Globus pallidus (tissue), 1 donor: ENCODE data around the gene MARK3.

Experiments
- DNase-seq: peaks from one replicate; pipeline ENCODE4 v3.0.0-alpha.2; 2015; ENCODE audit warnings: low spot score

MARK3 gene

DNA sequence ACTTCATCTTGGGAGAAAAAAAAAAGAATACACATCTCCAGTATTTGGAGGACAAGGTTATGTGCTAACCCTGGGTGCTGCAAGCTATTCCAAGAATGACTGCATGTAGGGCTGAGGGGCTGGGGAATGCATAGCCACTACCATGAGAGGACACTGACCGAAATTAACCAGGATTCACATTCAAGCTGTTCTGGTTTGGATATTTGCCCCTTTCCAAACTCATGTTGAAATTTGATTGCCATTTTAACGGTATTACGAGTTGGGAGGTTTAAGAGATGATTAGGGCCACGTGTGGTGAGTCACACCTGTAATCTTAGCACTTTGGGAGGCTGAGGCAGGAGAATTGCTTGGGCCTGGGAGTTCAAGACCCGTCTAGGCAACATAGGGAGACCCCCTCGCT is 18.5 kb upstream of the MARK3 start:
- DNase-seq, result no peak

DNA sequence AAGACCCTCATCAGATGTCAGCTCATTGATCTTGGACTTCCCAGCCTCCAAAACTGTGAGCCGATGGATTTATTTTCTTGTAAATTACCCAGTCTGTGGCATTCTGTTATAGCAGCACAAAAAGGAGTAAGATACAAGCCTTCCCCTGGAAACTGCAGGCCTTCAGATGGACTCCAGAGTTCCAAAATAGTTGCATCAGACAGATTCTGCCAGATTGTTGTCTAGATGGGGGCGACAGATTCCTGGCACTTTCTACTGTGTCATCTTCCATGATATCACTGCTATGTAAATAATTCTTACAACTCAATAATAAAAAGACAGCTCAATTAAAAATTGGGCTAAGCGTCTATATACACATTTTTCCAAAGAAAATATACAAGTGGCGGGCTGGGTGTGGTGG is 17.2 kb upstream of the MARK3 start:
- DNase-seq, result no peak

DNA sequence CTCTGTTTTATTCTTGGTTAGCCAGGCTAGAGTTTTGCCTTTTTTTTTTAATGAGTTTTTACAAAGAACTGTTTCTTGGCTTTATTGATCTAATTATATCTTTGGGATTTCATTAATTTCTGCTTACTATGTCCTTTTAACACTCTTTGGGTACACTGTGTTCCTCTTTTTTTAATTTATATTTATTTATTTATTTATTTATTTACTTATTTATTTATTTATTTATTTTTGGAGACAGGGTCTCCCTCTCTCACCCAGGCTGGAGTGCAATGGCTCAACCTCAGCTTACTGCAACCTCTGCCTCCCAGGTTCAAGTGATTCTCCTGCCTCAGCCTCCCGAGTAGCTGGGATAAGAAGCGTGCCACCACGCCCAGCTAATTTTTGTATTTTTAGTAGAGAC is 15.1 kb upstream of the MARK3 start:
- DNase-seq, result no peak

DNA sequence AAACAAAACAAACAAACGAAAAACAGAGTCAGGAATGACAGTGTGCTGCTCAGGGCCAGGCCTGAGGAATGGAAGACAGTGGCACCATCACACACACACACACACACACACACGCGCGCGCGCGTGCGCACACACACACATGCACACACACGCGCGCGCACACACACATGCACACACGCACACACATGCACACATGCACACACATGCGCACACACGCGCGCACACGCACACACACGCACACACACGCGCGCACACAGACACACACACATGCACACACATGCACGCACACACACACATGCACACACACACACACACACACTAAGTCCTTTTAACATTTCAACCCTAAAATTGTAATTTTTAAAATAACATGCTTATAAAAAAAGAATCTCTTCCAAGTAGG is 13.2 kb upstream of the MARK3 start:
- DNase-seq, result no peak

DNA sequence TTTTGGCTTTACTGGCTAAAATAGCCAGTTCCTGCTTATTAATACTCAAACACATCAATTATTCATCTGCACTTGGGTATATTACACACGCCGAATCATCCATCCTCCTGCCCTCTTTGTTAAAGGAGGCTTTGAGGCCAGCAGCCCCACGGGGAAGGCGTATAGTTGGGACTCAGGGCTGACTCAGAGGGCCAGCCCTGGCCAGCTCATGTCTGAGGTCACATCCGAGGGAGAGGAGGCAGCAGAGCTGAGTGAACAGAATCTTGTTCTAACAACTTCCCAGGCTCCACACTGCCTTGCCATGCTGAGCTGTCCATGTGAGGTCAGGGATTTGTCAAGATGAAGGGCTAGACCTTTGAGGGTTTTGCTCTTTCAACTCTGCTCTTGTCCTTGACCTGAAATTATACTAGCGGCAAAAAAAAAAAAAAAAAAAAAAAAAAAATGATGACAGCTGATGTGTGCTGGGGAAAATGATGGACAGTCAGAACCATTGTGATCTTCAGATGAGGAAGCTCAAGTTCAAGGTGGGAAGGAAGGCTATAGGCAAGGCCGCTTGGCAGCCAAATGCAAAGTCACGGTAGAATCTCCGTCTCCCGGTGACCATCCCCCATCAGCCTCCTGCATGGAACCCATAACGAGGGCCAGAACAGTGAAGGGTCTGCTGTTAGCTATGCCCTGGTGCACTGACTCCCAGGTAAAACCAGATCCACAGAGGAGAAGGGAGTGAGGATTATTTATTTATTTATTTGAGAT is 12.5 kb upstream of the MARK3 start:
- DNase-seq, result no peak

DNA sequence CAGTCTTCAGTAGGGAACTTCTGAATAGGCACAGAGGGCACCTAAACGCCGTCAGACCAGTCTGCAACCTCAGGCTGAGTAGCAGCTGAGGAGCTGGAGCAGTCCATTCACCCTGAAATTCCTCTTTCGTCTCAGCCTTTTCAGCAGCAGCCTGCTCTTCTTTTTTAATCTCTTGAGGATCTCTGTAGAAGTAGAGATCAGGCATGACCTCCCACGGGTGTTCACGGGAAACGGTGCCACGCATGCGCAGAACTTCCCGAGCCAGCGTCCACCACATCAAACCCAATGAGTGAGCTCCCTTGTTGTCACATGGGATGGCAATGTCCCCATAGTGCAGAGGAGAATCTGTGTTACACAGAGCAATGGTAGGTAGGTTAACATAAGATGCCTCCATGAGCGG is 11.1 kb upstream of the MARK3 start:
- no peak for DNase-seq

DNA sequence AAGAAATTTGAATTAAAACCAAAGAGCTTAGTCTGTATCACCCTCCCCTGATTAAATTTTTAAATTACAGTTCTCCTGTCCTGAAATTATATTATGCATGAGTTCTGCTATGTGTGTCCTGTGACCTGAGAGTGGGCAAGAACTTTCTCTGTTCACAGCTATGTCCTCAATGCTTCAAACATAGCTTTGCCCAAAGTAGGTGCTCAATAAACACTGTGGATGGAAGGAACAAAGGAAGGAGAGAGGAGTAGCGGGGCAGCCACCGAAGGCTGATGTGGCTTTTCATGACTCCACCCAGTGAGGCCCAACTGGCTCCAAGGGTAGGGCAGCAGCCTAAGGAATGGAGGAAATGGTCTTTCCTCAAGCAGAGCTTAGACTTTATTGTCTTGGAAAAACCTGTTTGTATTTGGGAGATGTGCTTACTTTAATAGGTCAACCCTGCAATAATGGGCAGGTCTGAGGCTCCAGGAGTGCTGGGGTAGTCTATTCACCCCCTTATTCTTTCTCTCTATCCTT is 7.6 kb upstream of the MARK3 start:
- no peak for DNase-seq

DNA sequence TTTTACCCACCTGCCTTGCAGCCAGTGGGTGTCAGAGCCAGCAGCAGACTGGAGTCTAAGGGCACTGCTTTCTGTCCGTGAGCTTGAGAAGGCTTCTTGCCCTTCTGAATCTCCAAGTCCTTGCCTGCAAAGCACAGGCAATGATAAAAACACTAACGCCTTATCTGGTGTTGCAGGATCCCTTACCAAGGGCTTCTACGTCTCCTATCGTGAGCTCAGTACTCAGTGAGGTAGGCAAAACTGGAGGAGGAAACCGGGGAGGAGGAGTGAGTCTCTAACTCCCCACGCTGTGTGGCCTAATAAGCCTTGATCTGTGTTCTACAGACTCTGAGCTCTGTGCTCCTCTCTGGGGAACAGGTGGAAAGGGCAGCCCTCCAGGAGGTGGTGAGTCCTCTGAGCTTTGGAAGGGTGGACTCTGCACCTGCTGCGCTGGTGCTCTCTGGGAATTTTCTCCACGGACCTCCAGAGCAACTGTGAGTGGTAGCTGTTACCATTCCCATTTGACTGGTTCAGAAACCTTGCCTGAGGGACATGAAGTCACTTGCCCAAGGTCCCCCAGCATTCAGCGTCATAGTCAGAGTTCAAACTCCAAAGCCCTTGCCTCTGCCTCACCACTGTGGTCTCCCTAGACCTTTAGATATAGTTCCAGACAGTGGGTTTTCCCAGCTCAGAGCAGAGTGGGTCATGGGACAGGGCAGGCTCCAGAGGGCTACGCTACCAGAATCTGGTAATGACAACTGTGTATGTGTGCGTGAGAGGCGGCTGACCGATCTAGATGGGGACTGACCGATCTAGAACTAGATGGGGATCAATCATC is 7.0 kb upstream of the MARK3 start:
- DNase-seq, result no peak

DNA sequence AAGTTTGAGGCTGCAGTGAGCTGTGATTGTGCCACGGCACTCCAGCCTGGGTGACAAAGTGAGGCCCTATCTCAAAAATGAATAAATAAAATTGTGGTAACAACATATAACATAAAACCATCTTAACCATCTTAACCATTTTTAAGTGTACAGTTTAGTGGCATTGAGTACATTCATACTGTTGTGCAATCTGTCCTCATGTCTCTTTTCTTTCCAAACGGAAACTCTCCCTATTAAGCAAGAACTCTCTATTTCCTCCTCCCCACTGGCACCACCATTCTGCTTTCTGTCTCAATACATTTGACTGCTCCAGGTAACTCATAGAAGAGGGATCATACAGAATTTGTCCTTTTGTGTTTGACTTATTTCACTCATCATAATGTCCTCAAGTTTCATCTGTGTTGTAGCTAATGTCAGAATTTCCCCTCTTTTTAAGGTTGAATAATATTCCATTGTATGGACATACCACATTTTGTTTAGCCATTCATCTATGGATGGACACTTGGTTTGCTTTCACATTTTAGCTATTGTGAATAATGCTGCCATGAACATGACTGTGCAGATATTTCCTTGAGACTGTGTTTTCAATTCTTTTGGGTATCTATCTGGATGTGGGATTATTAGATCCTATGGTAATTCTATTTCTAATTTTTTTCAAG is 4.4 kb upstream of the MARK3 start:
- DNase-seq, result no peak

DNA sequence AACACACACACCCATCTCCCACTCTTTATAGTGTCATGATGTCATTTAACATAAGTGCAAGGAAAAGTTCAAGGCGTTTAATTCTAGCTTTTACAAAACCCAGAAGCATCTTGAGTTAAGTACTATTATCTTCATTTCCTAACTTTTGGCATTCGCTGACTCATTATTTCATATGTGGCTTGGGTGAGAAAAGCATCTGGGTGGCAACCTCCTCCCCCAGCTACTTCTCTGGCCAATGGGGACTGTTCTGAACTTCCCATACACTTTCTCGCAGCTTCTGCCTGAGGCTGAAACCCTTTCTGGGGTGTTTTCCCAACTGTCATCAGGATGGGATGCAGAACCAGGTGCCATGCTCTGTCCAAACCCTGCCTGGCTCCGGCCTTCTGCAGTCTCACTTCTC is 2.8 kb upstream of the MARK3 start:
- DNase-seq, result no peak

DNA sequence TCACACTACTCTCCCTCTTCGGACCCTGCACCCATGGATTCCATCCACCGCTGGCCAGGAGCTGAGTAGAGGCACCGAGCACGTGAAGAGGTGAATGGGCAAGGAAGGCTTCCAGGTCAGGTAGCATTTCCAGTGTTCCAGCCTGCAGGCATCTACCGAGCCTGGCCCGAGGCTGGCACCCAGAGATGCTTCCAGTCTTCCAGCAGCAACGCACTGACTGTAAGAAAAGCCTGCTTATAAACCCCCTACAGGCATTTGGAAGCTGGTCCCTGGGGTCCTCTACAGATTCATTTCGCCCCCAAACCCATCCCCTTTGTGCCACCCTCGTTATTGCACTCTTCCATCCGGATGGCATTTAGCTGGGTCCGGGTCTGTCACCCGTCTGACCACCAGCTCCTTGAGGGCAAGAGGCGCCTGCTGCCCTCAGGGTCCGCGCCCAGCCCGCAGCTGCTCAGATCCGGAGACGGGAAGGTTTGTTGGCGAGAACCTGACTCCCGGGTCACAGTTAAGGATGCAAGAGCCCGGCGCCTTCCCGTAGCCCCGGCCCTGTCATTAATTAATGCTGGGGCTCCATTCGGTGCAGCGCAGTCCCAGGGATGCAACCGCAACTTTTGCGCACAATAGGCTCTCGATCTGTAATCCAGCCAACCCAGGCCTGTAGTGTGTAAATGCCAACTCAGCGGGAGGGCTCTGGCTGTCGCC is 614 bp upstream of the MARK3 start:
- DNase-seq, result no peak

DNA sequence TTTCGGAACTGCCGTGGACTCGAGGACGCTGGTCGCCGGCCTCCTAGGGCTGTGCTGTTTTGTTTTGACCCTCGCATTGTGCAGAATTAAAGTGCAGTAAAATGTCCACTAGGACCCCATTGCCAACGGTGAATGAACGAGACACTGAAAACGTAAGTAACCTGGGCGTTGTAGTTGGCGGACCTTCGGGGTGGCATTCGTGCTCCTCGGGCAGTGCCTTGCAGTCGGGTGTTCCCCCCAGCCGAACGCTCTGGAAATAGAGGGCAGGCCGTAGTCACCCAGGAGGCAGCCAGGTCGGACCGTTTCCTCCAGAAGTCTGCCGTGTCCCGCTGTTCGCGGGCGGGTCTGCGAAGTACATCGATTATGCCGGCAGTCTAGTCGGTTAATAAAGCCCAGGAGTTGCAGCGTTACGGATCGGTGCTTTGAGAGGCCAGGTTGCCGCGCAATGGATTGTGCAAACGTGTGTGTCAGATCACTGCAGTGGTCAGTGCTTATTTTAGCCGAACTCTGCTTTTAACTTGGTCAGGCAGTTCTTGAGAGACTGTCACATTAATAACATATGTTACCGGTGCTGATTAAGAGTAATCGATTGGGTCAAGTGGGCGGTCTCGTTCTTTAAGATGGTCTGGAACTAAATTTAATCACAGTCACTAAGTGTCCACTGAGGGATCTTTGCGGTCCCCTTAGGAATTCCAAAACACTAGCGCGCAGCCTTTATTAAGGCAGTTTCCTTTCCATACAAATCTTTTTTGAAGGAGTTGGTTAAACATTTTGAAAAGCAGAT is 906 bp downstream of the MARK3 start:
- peak; percentile 39 for DNase-seq

DNA sequence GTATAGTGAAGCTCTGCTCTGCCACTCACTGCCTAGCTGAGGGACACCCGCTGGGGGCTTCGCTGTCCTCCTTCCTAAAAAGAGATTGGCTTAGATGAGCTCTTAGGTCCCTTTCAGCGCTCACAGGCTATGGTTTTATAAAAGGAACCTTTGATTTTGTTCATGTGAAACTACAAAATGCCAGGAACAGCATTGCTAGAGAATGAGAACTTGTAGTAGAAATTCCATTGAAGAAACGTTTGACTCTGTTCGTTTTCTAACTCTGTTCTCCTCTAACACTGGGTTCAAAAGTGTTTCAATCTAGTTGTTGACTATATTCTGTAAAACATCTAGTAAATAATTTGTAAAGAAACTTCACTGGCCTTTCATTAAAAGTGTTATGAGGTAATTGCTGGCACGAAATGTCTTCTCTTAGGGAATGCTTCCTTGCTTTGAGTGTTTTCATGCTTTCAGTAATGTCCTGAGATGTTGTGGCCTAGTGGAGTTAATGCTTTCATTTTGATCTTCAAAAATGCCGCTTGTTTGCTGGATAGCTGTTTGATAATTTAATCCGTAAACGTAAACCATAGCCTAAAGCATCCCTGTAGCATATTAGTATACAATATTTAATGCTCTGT is 1.6 kb downstream of the MARK3 start:
- peak; percentile 32 for DNase-seq

DNA sequence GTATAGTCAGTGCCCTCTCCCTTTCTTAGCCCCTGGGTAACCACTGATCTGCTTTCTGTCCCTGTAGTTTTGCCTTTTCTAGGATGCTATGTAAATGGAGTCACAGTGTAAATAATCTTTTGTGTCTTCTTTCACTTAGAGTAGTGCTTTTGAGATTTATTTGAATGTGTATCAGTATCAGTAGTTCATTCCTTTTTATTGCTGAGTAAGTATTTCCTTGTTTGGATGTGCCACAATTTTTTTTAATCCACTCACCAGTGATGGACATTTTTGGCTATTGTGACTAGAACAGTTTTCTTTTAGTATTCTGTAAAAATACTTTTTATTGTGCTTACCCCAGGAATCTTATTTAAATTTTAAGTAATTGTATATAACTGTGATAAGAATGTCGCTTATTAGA is 3.4 kb downstream of the MARK3 start:
- DNase-seq, result no peak

DNA sequence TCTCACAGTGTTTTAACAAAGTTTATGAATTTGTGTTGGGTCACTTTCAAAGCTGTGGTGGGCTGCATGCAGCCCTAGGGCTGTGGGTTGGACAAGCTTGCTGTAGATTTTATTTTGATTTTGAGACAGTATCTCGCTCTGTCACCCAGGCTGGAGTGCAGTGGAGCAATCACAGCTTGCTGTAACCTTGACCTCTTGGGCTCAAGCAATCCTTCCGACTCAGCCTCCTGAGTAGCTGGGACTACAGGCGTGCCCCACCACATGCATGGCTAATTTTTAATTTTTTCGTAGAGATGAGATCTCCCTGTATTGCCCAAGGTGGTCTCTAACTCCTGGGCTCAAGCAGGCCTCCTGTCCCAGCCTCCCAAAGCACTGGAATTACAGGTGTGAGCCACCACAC is 5.4 kb downstream of the MARK3 start:
- no peak for DNase-seq

DNA sequence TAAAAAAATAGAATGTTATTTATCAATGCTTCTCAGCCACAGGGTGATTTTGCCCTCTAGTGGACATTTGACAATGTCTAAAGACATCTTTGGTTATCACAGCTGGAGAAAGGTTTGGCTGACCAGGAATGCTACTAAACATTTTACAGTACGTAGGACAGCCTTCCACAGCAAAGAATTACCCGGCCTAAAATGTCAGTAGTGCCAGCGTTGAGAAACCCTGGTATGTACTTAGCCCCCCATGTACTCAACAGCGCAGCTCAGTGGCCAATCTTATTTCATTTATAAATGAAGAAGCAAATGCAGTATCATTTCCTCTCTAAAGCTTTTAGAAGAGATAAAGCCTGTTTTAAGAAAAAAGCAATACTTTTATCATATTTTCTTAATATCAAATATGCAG is 5.8 kb downstream of the MARK3 start:
- DNase-seq, result peak; percentile 54

DNA sequence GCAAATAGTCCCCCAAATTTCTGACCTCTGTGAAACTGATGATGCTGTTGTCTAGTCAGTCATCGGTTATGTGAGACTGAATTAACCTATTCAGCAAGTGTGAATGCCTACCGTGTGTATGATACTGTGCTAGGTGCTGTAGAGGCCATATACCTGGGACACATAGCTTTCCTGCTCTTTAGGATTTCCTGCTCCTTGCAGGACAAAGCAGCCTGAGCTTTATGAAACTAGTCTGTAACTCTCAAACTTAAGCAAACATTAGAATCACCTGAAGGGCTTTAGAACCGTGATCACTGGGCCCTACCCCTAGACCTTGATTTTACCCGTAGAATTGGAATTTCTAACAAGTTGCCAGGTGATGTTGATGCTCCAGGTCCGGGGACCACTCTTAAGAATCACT is 6.9 kb downstream of the MARK3 start:
- no peak for DNase-seq

DNA sequence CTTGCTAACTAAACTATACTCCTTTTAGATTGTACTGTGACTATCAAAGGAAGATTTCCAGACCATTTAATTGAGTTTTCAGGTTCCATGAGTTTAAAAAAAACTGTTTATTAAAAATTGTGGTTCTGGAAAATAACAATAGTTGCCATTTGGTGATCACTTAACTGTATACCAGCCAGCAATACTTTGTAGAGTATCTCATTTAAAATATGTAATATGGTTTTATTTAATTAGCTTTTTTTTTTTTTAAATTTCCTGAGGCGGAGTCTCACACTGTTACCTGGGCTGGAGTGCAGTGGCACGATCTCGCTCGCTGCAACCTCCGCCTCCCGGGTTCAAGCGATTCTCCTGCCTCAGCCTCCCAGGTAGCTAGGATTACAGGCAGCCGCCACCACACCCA is 7.4 kb downstream of the MARK3 start:
- DNase-seq, result no peak

DNA sequence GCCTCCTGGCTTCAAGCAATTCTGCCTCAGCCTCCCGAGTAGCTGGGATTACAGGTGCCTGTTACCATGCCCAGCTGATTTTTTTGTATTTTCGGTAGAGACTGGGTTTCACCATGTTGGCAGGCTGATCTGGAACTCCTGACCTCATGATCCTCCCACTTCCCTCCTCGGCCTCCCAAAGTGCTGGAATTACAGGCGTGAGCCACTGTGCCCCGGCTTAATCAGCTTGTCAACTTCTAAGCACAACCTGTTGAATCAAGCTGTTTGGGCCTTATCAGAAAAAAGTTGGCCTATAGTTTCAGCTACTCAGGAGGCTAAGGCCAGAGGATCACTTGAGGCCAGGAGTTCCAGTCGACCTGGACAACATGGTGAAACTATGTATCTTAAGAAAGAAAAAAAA is 7.9 kb downstream of the MARK3 start:
- DNase-seq, result no peak

DNA sequence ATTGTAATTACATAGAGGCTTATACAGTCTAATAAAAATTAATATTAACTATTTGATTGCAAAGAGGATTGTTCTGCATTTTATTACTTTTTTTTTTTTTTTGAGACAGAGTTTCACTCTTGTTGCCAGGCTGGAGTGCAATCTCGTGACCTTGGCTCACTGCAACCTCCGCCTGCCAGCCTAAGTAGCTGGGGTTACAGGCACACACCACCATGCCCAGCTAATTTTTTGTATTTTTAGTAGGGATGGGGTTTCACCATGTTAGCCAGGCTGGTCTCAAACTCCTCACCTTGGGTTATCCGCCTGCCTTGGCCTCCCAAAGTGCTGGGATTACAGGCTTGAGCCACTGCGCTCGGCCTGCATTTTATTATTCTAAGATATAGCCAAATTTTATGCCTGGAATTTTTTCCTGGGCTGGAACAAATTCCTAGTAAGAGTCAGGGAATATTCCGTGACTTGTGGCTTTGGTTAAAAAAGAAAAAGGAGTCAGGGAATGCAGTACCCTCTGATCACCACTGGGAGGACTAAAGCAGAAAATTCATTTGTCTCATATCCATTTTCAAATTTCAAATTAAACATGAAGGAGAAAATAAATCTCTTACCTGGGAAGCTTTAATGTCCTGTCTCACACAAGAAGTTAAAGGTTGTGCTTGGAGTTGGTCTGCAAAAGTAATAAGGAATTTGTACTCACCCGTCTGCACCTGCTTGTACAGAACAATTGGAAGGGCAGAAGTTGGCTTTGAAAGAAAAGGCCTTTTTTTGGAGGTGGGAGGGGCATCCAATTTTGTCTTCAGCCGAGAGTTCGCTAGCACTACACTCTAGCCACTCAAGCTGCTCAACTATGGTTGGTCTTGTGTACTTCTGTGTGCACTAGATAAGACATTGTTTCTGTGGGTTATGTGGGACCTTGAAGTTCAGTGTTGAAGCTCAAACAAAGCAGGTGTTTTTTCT is 8.7 kb downstream of the MARK3 start:
- peak; percentile 33 for DNase-seq
